ENCODE results near the gene FOXP4. TPM values are rescaled to one million over a fixed set of nuclear protein-coding genes. Genes with fewer than 3 reads are reported as not detected.
A peak's percentile ranks its signal among the peaks of the same experiment; 100 is the strongest.

Gene FOXP4
- total RNA-seq, 4 donors from 2014 or later, result 10.8 to 30.7 (median 17.7) TPM

GRCh38 chr6:41530476-41530875 is 15.7 kb upstream of the FOXP4 start:
- Histone ChIP-seq H3K36me3 (no peaks in the 10 kb centered on the region), H3K27ac (replicated peaks in 1 of 4) (no peak overlapping the region), H3K4me1 (peaks cover 14 to 23% (median 20%) of the 10 kb centered on the region in 4 donors), H3K9me3 (no peaks in the 10 kb centered on the region), H3K27me3 (peaks cover 0 to 54% (median 0%) of the 10 kb centered on the region in 4 donors), H3K4me3 (no peak overlapping the region)
- no peak for TF ChIP-seq CTCF (IDR thresholded peaks at IDR 0.05)
- DNase-seq (ENCODE audit: extremely low spot score), result no peak
- intact Hi-C loops (cut with DNase I), result no loop called here
- WGBS, result 93% methylated on average over 7 of the region's 7 CpGs

- H3K9me3 ChIP-seq, result no peaks in the 10 kb centered on the region
- intact Hi-C loops (cut with DNase I), result no loop called here
Measured at GRCh38 chr6:41531016-41531415, 15.2 kb upstream of the FOXP4 start.

GRCh38 chr6:41531591-41532582 is 14.3 kb upstream of the FOXP4 start:
- DNase-seq (ENCODE audit: extremely low spot score), result no peak

More at GRCh38 chr6:41531016-41531415, 15.2 kb upstream of the FOXP4 start:
- Histone ChIP-seq H3K27ac (replicated peaks in 1 of 4) (no peak overlapping the region), H3K27me3 (peaks cover 0 to 56% (median 0%) of the 10 kb centered on the region in 4 donors), H3K4me1 (peaks cover 14 to 23% (median 20%) of the 10 kb centered on the region in 4 donors), H3K36me3 (no peaks in the 10 kb centered on the region), H3K4me3 (no peak overlapping the region)
- no peak for TF ChIP-seq EP300 (IDR thresholded peaks at IDR 0.05)
- TF ChIP-seq POLR2A (IDR thresholded peaks at IDR 0.05; ENCODE audit: low read depth), result no peak
- no peak for TF ChIP-seq CTCF (IDR thresholded peaks at IDR 0.05)
- DNase-seq (ENCODE audit: extremely low spot score), result no peak

GRCh38 chr6:41535766-41536165 is 10.4 kb upstream of the FOXP4 start:
- no peak for DNase-seq (ENCODE audit: extremely low spot score)
- peaks cover 0 to 23% (median 0%) of the 10 kb centered on the region in 4 donors for H3K27me3 ChIP-seq
- no peaks in the 10 kb centered on the region for H3K9me3 ChIP-seq
- TF ChIP-seq POLR2AphosphoS5 (IDR thresholded peaks at IDR 0.05) (no peak), CTCF (IDR thresholded peaks at IDR 0.05) (no peak), EP300 (IDR thresholded peaks at IDR 0.05) (no peak), POLR2A (IDR thresholded peaks at IDR 0.05; ENCODE audit: low read depth) (no peak)
- H3K4me3 ChIP-seq, result no peak overlapping the region
- intact Hi-C loops (cut with DNase I), result no loop called here
- no peak overlapping the region for H3K27ac ChIP-seq (replicated peaks in 1 of 4)
- H3K4me1 ChIP-seq, result peaks cover 10 to 12% (median 11%) of the 10 kb centered on the region in 4 donors
- no peaks in the 10 kb centered on the region for H3K36me3 ChIP-seq
- 89% methylated on average over 1 of the region's 1 CpG for WGBS

More at GRCh38 chr6:41531591-41532582, 14.3 kb upstream of the FOXP4 start:
- peaks cover 14 to 23% (median 20%) of the 10 kb centered on the region in 4 donors for H3K4me1 ChIP-seq
- no peaks in the 10 kb centered on the region for H3K36me3 ChIP-seq
- no peaks in the 10 kb centered on the region for H3K9me3 ChIP-seq
- no peak overlapping the region for H3K27ac ChIP-seq (replicated peaks in 1 of 4)
- 49% methylated on average over 22 of the region's 22 CpGs for WGBS
- intact Hi-C loops (cut with DNase I), result no loop called here
- no peak for TF ChIP-seq EP300 (IDR thresholded peaks at IDR 0.05)
- no peak for TF ChIP-seq POLR2AphosphoS5 (IDR thresholded peaks at IDR 0.05)
- no peak for TF ChIP-seq CTCF (IDR thresholded peaks at IDR 0.05)
- TF ChIP-seq POLR2A (IDR thresholded peaks at IDR 0.05; ENCODE audit: low read depth), result no peak
- H3K27me3 ChIP-seq, result peaks cover 0 to 55% (median 0%) of the 10 kb centered on the region in 4 donors
- peak overlapping the region in 2 of 4 donors; percentile 0 to 30 for H3K4me3 ChIP-seq
